MCF 10A (cell line): ENCODE data around the gene TRAPPC8. TPM values are rescaled to one million over a fixed set of nuclear protein-coding genes. Genes with fewer than 3 reads are reported as not detected.

ENCODE experiments used
- BruUV-seq: library from RNA; stranded (reverse); fragments of 400-500 nt; replicated peaks from 2 replicates; lab custom pipeline; 2021; lab: Mats Ljungman, UMichigan
- CTCF ChIA-PET: fragments of 300-600 bp; sonication (Branson Sonifier 250); formaldehyde crosslinking; extraction: SDS; loops from one replicate; lab custom pipeline; 2021; ENCODE audit warnings: antibody characterized with exemption, inconsistent platforms; lab: Yijun Ruan, JAX
- POLR2A ChIA-PET: fragments of 300-600, 350-650 bp; sonication (Branson Sonifier 250); formaldehyde crosslinking; extraction: SDS; loops from one replicate; lab custom pipeline; 2020; ENCODE audit warnings: antibody characterized with exemption, inconsistent platforms; lab: Yijun Ruan, JAX
- DNase-seq: peaks from one replicate; pipeline ENCODE4 v3.0.0-alpha.2; 2018; ENCODE audit not compliant: unreplicated experiment
- H3K27ac Mint-ChIP-seq: one replicate; pipeline ENCODE4 v1.8.0; 2022; ENCODE audit warnings: mild to moderate bottlenecking, low read depth, mixed read lengths; ENCODE audit not compliant: unreplicated experiment
- H3K27me3 Mint-ChIP-seq: one replicate; pipeline ENCODE4 v1.8.0; 2022; ENCODE audit warnings: mixed read lengths; ENCODE audit not compliant: insufficient read depth, unreplicated experiment
- H3K36me3 Mint-ChIP-seq: one replicate; pipeline ENCODE4 v1.8.0; 2022; ENCODE audit warnings: mild to moderate bottlenecking, moderate library complexity, mixed read lengths; ENCODE audit not compliant: insufficient read depth, unreplicated experiment
- H3K4me1 Mint-ChIP-seq: one replicate; pipeline ENCODE4 v1.8.0; 2022; ENCODE audit warnings: mixed read lengths; ENCODE audit not compliant: insufficient read depth, unreplicated experiment
- H3K4me3 Mint-ChIP-seq: one replicate; pipeline ENCODE4 v1.8.0; 2022; ENCODE audit warnings: mild to moderate bottlenecking, moderate library complexity, mixed read lengths; ENCODE audit not compliant: unreplicated experiment
- H3K9me3 Mint-ChIP-seq: one replicate; pipeline ENCODE4 v1.8.0; 2022; ENCODE audit warnings: mixed read lengths; ENCODE audit not compliant: unreplicated experiment
- CTCF ChIP-seq: fragments of 200-600 bp; IDR thresholded peaks from one replicate; pipeline ENCODE4 v1.8.0; 2022; ENCODE audit warnings: antibody characterized with exemption, mild to moderate bottlenecking; ENCODE audit not compliant: unreplicated experiment
- intact Hi-C: fragments of 100-400 bp; cut with micrococcal nuclease; formaldehyde crosslinking; loops from 2 replicates; pipeline ENCODE4 v1.14.1; 2022
- total RNA-seq: library from RNA; stranded (reverse); gene quantifications from 2 replicates; pipeline ENCODE4 v1.2.3, GENCODE V29; 2022

The TRAPPC8 gene
- total RNA-seq, 1 experiment from 2014 or later = 29.0 TPM

- TF ChIP-seq CTCF = no peak
- intact Hi-C loops = no loop called here
- CTCF ChIA-PET = interaction anchor here (0.5 to 0.8 kb wide), 2 partner anchors 127 to 162 kb away, joined by 3 read pairs; no protein-coding TSS in a partner anchor
- POLR2A ChIA-PET = no interaction called here
- Mint-ChIP-seq H3K36me3 (peaks cover 4% of the 10 kb centered on the region), H3K4me1 (peaks cover 10% of the 10 kb centered on the region), H3K9me3 (no peaks in the 10 kb centered on the region), H3K27me3 (no peaks in the 10 kb centered on the region), H3K4me3 (no peak overlapping the region), H3K27ac (no peak overlapping the region)
- BruUV-seq = no TSS peak
- no peak for DNase-seq
These were observed 3.5 kb upstream of the TRAPPC8 start for GRCh38 chr18:31946305-31947046.

GRCh38 chr18:31943878-31944816 is 1.2 kb upstream of the TRAPPC8 start:
- Mint-ChIP-seq H3K36me3 (peaks cover 4% of the 10 kb centered on the region), H3K4me3 (peak overlapping the region; percentile 93), H3K4me1 (peaks cover 21% of the 10 kb centered on the region), H3K27ac (peak overlapping the region; percentile 99), H3K27me3 (no peaks in the 10 kb centered on the region), H3K9me3 (no peaks in the 10 kb centered on the region)
- TF ChIP-seq CTCF = no peak
- intact Hi-C loops = loop anchor here (1.0 to 2.0 kb wide), 3 partner anchors 75 to 148 kb away; partner anchors contain the start of gene RNF125
- ChIA-PET POLR2A (interaction anchor here (1.0 to 5.3 kb wide), 11 partner anchors 14 to 602 kb away, joined by 3 to 92 read pairs (median 6); partner anchors contain the start of genes RNF125 and RNF138), CTCF (interaction anchor here (0.6 to 3.4 kb wide), 6 partner anchors 11 to 649 kb away, joined by 3 to 14 read pairs (median 3); no protein-coding TSS in a partner anchor)
- DNase-seq = no peak
- no TSS peak for BruUV-seq

DNA sequence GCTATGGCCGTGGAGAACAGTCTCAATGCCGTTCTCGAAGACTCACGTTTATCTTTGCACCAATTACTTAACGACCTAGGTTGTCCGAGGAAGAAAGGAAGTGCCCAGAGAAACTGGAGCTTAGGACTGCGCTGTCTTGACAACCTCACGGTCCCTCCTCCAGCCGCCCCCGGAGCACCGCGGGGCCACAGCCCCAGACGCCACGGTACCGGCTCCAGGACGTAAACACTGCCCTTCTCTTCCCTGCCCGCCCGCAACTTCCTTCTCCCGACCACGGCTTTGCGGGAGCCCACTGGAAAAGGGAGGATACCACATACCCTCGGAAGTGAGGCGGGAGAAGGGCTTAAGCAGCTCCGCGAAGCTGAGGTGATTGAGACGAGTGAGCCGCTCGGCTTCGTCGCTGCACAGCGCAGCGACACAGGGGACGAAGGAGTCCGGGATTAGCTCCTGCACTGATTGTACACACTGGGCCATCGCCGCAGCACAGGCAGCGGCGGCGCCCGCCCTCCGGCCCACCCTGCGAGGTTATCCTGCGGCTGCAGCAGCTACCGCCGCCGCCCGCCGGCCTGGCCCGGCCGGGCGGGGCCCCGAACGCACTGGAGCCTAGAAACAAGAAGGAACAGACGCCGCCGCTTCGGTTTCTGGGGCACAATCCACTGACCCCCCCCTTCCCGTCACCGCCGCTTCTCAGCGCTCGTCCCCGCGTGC is 483 bp downstream of the TRAPPC8 start:
- Mint-ChIP-seq H3K4me1 (peaks cover 23% of the 10 kb centered on the region), H3K36me3 (no peaks in the 10 kb centered on the region), H3K9me3 (no peaks in the 10 kb centered on the region), H3K27ac (peak overlapping the region; percentile 99), H3K4me3 (peak overlapping the region; percentile 93), H3K27me3 (no peaks in the 10 kb centered on the region)
- peak; percentile 46 for DNase-seq
- CTCF ChIA-PET = interaction anchor here (0.6 to 3.4 kb wide), 13 partner anchors 15 to 971 kb away, joined by 3 to 14 read pairs (median 3); no protein-coding TSS in a partner anchor
- intact Hi-C loops = loop anchor here (2.0 kb wide), 1 partner anchor 76 kb away; the partner anchor contains the start of gene RNF125
- TF ChIP-seq CTCF = no peak
- POLR2A ChIA-PET = interaction anchor here (0.6 to 5.3 kb wide), 34 partner anchors 9 to 1555 kb away, joined by 3 to 92 read pairs (median 4); partner anchors contain the start of genes DSC3, GAREM1, RNF125 and RNF138
- no TSS peak for BruUV-seq
